Bronchial epithelial cell (primary cell): ENCODE results near the gene CFAP221. TPM values are rescaled to one million over a fixed set of nuclear protein-coding genes. Genes with fewer than 3 reads are reported as not detected.

Experiments used
- DNase-seq: peaks from one replicate; pipeline ENCODE4 v3.0.0-alpha.2; 2010; ENCODE audit warnings: low read depth
- FAIRE-seq: peaks from 2 replicates; lab custom pipeline; 2011; peaks lifted over from hg19 to GRCh38; lab: Jason Lieb, UNC
- H3K27me3 ChIP-seq: 2 replicates; pipeline ENCODE4 v1.5.1; 2011; ENCODE audit warnings: low read length; ENCODE audit not compliant: control insufficient read depth, insufficient read depth
- H3K36me3 ChIP-seq: 2 replicates; pipeline ENCODE4 v1.5.1; 2011; ENCODE audit warnings: low read length; ENCODE audit not compliant: control insufficient read depth, insufficient read depth
- H3K4me3 ChIP-seq: 2 replicates; pipeline ENCODE4 v1.5.1; 2011; ENCODE audit warnings: mild to moderate bottlenecking, low read depth, low read length, control low read depth
- total RNA-seq: library from RNA; depleted of rRNA; stranded (reverse); fragments of >200 nt; gene quantifications from 2 replicates; pipeline ENCODE4 v1.2.1, GENCODE V29; 2014
- TF ChIP-seq, protein P1 (sequence below): IDR thresholded peaks from 2 replicates; pipeline ENCODE4 v1.5.1; 2011; ENCODE audit warnings: mild to moderate bottlenecking, moderate library complexity, low read length, control low read depth, inconsistent platforms; ENCODE audit not compliant: insufficient read depth, severe bottlenecking

The CFAP221 gene
- total RNA-seq, 1 donor from 2014 or later = 0.26 TPM

DNA sequence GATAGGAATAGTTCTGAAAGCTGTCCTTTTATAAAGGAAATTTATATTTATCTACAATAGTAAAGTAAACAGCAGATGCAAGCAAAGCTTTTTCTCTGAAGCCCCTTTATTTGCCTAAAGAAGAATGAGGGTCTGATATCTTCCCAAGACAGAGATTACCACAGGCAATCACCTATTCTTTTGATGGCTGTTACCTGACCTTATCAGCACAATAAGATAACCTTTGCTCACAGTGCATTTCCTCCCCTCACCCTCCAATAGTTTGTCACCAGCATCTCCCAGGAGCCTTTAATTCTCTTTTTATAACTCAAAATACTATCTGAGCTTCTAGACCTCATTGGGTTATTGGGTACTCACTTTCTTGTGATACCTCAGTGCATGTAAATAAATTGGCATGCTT, 6.5 kb upstream of the CFAP221 start:
- Histone ChIP-seq H3K4me3 (no peak overlapping the region), H3K36me3 (no peaks in the 10 kb centered on the region), H3K27me3 (peaks cover 2% of the 10 kb centered on the region)
- no peak for DNase-seq
- FAIRE-seq = no peak
- TF ChIP-seq, protein P1, sequence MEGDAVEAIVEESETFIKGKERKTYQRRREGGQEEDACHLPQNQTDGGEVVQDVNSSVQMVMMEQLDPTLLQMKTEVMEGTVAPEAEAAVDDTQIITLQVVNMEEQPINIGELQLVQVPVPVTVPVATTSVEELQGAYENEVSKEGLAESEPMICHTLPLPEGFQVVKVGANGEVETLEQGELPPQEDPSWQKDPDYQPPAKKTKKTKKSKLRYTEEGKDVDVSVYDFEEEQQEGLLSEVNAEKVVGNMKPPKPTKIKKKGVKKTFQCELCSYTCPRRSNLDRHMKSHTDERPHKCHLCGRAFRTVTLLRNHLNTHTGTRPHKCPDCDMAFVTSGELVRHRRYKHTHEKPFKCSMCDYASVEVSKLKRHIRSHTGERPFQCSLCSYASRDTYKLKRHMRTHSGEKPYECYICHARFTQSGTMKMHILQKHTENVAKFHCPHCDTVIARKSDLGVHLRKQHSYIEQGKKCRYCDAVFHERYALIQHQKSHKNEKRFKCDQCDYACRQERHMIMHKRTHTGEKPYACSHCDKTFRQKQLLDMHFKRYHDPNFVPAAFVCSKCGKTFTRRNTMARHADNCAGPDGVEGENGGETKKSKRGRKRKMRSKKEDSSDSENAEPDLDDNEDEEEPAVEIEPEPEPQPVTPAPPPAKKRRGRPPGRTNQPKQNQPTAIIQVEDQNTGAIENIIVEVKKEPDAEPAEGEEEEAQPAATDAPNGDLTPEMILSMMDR = no peak

GRCh38 chr2:119541476-119541875, 2.8 kb upstream of the CFAP221 start:
- no peak overlapping the region for H3K4me3 ChIP-seq
- TF ChIP-seq, protein P1 = no peak
- no peaks in the 10 kb centered on the region for H3K36me3 ChIP-seq
- peaks cover 2% of the 10 kb centered on the region for H3K27me3 ChIP-seq
- FAIRE-seq (no peak), DNase-seq (no peak)

GRCh38 chr2:119544939-119545475, 758 bp downstream of the CFAP221 start:
- Histone ChIP-seq H3K4me3 (no peak overlapping the region), H3K36me3 (no peaks in the 10 kb centered on the region), H3K27me3 (peaks cover 2% of the 10 kb centered on the region)
- no peak for FAIRE-seq
- TF ChIP-seq, protein P1 = no peak
- no peak for DNase-seq

DNA sequence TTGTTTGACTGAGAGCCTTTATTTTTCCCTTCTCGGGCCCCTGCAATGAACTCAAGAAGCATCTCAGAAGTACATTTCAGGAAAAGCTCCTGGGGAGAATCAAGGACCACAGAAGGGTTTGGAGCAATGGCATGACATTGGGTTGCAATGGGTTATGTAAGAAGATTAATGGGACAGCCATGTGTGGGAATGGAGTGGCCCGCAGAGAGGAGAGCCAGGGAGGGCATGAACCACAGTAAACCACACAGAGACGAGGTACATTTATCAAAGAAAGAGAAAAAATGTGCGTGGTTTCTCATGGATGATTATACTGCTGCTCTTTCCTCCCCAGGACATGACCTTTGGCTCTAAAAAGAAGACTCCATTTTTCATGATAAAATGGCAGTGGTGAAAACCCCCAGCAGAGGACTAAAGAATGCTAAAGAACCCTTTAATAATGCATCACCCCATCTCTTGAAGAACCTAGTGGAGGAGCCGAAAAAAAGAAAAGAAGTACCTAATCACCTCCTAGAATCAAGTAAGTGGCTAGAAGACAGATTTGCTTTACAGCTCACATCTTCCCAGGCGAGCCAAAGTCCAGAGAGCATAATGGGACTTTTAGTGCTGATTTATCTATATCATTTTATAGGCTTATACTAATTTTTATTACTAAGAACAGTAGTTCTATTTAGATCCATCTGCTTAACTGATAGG, 1.7 kb downstream of the CFAP221 start:
- Histone ChIP-seq H3K36me3 (no peaks in the 10 kb centered on the region), H3K4me3 (no peak overlapping the region), H3K27me3 (peaks cover 2% of the 10 kb centered on the region)
- no peak for FAIRE-seq
- TF ChIP-seq, protein P1 = no peak
- no peak for DNase-seq

DNA sequence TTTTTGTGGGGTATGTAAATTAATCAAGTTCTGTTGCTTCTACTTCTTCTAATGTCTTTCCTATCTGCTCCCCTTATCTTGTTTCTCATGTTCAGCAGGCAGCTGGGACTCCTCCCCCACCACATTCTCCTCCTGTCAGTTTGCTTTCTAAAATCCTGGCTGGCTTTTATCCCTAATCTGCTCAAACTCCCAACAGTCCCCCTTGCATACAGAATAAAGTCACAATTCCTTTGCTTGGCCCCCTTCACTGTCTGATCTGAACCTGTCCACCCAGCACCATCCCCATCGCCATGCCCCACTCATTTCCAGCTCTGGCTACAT, 2.2 kb downstream of the CFAP221 start:
- Histone ChIP-seq H3K27me3 (peaks cover 2% of the 10 kb centered on the region), H3K4me3 (no peak overlapping the region), H3K36me3 (no peaks in the 10 kb centered on the region)
- FAIRE-seq (no peak), DNase-seq (no peak)
- TF ChIP-seq, protein P1 = no peak
